SK-N-SH treated with all-trans-retinoic acid at 6 μM for 48 hours (cell line): ENCODE measurements around the gene LDLRAP1.

Experiments used
- BACH2 ChIP-seq: fragments of 250-450 bp; sonication (Bioruptor Pico); IDR thresholded peaks from 2 replicates; pipeline ENCODE4 v1.9.0; 2021; ENCODE audit warnings: mild to moderate bottlenecking, borderline replicate concordance
- CSDC2 ChIP-seq: fragments of 250-450 bp; sonication (Bioruptor Pico); IDR thresholded peaks from 2 replicates; pipeline ENCODE4 v1.5.0; 2020; ENCODE audit warnings: mild to moderate bottlenecking, moderate library complexity
- OSR1 ChIP-seq: fragments of 250-450 bp; sonication (Bioruptor Pico); IDR thresholded peaks from 2 replicates; pipeline ENCODE4 v1.8.0; 2022; ENCODE audit warnings: moderate library complexity, mild to moderate bottlenecking, inconsistent platforms
- PATZ1 ChIP-seq: fragments of 250-450 bp; sonication (Bioruptor Pico); IDR thresholded peaks from 2 replicates; pipeline ENCODE4 v1.8.0; 2020; ENCODE audit warnings: mild to moderate bottlenecking, moderate library complexity, borderline replicate concordance
- ZFP3 ChIP-seq: fragments of 250-450 bp; sonication (Bioruptor Pico); IDR thresholded peaks from 2 replicates; pipeline ENCODE4 v1.5.0; 2020; ENCODE audit warnings: mild to moderate bottlenecking, moderate library complexity
- ZFP30 ChIP-seq: fragments of 450-650 bp; formaldehyde crosslinking; IDR thresholded peaks from 2 replicates; pipeline ENCODE4 v1.5.0; 2022; ENCODE audit warnings: mild to moderate bottlenecking, moderate library complexity

GRCh38 chr1:25616095-25616986 lies 72.9 kb downstream of the LDLRAP1 start, which contains the start of gene MAN1C1:
- no peak for TF ChIP-seq BACH2
- no peak for TF ChIP-seq CSDC2 (CRISPR knock-in tag)
- TF ChIP-seq ZFP3 (CRISPR knock-in tag) = no peak
- no peak for TF ChIP-seq PATZ1 (CRISPR knock-in tag)
- no peak for TF ChIP-seq ZFP30 (CRISPR knock-in tag)
- TF ChIP-seq OSR1 (CRISPR knock-in tag) = no peak
